Body of pancreas (tissue), 4 donors: Measurements from ENCODE around the gene MCRS1. TPM values are rescaled to one million over a fixed set of nuclear protein-coding genes. Genes with fewer than 3 reads are reported as not detected.

Source experiments
- ATAC-seq: fragments of 150-250 bp; one replicate; pipeline ENCODE4 v1.9.1; 2016
- DNase-seq, 4 donors: peaks; one replicate each; pipeline ENCODE4 v3.0.0-alpha.2; 2019
- H3K27ac ChIP-seq, 4 donors: fragments of 200-600 bp; sonication (generic); 1 replicate in 3 of 4; 2 replicates in 1 of 4; pipeline versions ENCODE4 v1.5.1 to v1.6.1; 2016 to 2019; ENCODE audit warnings: mild to moderate bottlenecking in 1 of 4, mixed read lengths in 1 of 4, moderate library complexity in 1 of 4
- H3K27me3 ChIP-seq, 2 donors: fragments of 200-600 bp; sonication (generic); one replicate each; pipeline ENCODE4 v1.6.0; 2016; ENCODE audit warnings: mild to moderate bottlenecking in 1 of 2
- H3K36me3 ChIP-seq, 2 donors: fragments of 200-600 bp; sonication (generic); replicated peaks in 1 of 2; 2 replicates each; pipeline ENCODE4 v1.5.1; 2016; ENCODE audit warnings: low read depth in 2 of 2; ENCODE audit not compliant: insufficient read depth in 1 of 2
- H3K4me1 ChIP-seq: fragments of 200-600 bp; sonication (generic); one replicate; pipeline ENCODE4 v1.6.0; 2016
- H3K4me3 ChIP-seq, 2 donors: fragments of 200-600 bp; sonication (generic); 1 replicate in 1 of 2; 2 replicates in 1 of 2; pipeline ENCODE4 v1.5.1; 2016 to 2019
- H3K9me3 ChIP-seq, 3 donors: fragments of 200-600 bp; sonication (generic); 1 replicate in 2 of 3; 2 replicates in 1 of 3; pipeline ENCODE4 v1.5.1; 2016
- POLR2A ChIP-seq, 3 donors: fragments of 450-650 bp; IDR thresholded peaks; one replicate each; pipeline ENCODE4 v1.6.1; 2016; ENCODE audit warnings: antibody characterized with exemption in 3 of 3, mild to moderate bottlenecking in 2 of 3
- WGBS, 2 donors: methylation state at CpG; one replicate each; pipeline ENCODE4 v1.1.5; 2017; 5-methylcytosine and 5-hydroxymethylcytosine counted together
- intact Hi-C: fragments of 100-400 bp; cut with DNase I; formaldehyde crosslinking; loops from one replicate; pipeline ENCODE4 v1.15.1; 2023
- total RNA-seq, 2 donors: library from RNA; depleted of rRNA; stranded (reverse); fragments of >200 nt; gene quantifications; one replicate each; pipeline ENCODE4 v1.1.0, GENCODE V29; 2016
- TF ChIP-seq, protein P1 (sequence below), 7 experiments: fragments of 450-650 bp in 4 of 7; fragments of 200-600 bp in 3 of 7; sonication (generic) in 3 of 7; IDR thresholded peaks; one replicate each; pipeline ENCODE4 v1.5.1; 2016 to 2019; ENCODE audit warnings: antibody characterized with exemption in 7 of 7

MCRS1 gene
- total RNA-seq, 2 donors from 2014 or later, result 34.2 to 49.8 TPM

DNA sequence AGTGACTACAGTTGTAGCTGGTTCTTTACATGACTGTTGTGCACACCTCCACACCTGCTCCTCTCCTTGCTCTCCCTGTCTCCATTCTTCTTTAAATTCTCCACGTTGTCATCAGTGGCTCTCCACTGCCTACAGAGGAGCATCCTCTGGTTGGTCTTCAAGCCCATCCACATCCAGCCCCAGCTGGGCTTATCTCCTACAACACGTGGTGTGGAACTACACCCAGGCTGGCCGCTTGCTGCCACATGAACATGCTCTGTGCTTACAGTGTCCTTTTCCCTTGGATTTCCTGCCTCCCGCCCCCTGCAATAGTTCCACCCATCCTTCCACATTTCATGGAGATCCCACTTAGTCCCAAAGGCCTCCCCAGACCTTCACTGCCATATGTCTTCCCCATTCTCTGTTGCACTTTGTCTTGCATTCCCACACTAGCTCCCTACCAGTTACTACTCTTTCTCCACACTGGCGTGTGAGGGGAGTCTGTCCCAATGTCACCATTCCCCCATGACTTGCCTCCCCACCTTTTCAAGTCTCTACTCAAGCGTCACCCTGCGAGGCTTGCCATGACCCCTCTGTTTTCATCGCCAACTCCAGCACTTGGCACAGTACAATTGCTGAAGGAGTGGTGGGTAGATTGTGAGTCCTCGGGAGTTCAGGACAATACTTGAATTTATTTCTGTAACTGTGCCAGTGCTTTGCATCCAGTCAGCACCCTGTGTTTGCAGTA lies 9.8 kb upstream of the MCRS1 start:
- Histone ChIP-seq H3K36me3 (no peaks in the 10 kb centered on the region), H3K4me1 (peaks cover 7% of the 10 kb centered on the region), H3K9me3 (no peaks in the 10 kb centered on the region), H3K27me3 (no peaks in the 10 kb centered on the region), H3K4me3 (no peak overlapping the region), H3K27ac (no peak overlapping the region)
- no peak for ATAC-seq
- WGBS, 2 donors, result 65 to 70% methylated on average over 9 of the region's 9 CpGs
- TF ChIP-seq, protein P1, sequence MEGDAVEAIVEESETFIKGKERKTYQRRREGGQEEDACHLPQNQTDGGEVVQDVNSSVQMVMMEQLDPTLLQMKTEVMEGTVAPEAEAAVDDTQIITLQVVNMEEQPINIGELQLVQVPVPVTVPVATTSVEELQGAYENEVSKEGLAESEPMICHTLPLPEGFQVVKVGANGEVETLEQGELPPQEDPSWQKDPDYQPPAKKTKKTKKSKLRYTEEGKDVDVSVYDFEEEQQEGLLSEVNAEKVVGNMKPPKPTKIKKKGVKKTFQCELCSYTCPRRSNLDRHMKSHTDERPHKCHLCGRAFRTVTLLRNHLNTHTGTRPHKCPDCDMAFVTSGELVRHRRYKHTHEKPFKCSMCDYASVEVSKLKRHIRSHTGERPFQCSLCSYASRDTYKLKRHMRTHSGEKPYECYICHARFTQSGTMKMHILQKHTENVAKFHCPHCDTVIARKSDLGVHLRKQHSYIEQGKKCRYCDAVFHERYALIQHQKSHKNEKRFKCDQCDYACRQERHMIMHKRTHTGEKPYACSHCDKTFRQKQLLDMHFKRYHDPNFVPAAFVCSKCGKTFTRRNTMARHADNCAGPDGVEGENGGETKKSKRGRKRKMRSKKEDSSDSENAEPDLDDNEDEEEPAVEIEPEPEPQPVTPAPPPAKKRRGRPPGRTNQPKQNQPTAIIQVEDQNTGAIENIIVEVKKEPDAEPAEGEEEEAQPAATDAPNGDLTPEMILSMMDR (IDR thresholded peaks at IDR 0.05), result no peak
- TF ChIP-seq POLR2A (IDR thresholded peaks at IDR 0.05), result no peak
- intact Hi-C loops, result loop anchor here (10.0 kb wide), 1 partner anchor 213 kb away; the partner anchor contains the start of gene SPATS2
- DNase-seq, result no peak

GRCh38 chr12:49568442-49569162 lies 660 bp upstream of the MCRS1 start:
- Histone ChIP-seq H3K36me3 (peaks cover 0 to 2% of the 10 kb centered on the region in 2 donors), H3K27me3 (no peaks in the 10 kb centered on the region), H3K4me3 (peak overlapping the region; percentile 46 to 94), H3K4me1 (peaks cover 25% of the 10 kb centered on the region), H3K9me3 (no peaks in the 10 kb centered on the region), H3K27ac (peak overlapping the region in 3 of 4 donors; percentile 70 to 86 (median 86))
- intact Hi-C loops, result no loop called here
- WGBS, 2 donors, result 2% methylated on average over 19 of the region's 19 CpGs
- DNase-seq (no peak), ATAC-seq (no peak)
- TF ChIP-seq, protein P1 (IDR thresholded peaks at IDR 0.05), result no peak
- TF ChIP-seq POLR2A (IDR thresholded peaks at IDR 0.05), result no peak

- TF ChIP-seq POLR2A (IDR thresholded peaks at IDR 0.05), result no peak
- TF ChIP-seq, protein P1 (IDR thresholded peaks at IDR 0.05), result no peak
- Histone ChIP-seq H3K27ac (peak overlapping the region in 3 of 4 donors; percentile 70 to 86 (median 86)), H3K36me3 (peaks cover 7 to 13% of the 10 kb centered on the region in 2 donors), H3K4me1 (peaks cover 25% of the 10 kb centered on the region), H3K27me3 (no peaks in the 10 kb centered on the region), H3K4me3 (peak overlapping the region; percentile 46 to 94), H3K9me3 (no peaks in the 10 kb centered on the region)
- DNase-seq (no peak), ATAC-seq (peak; percentile 7)
- WGBS, 2 donors, result 4% methylated on average over 10 to 11 of the region's 11 CpGs
- intact Hi-C loops, result no loop called here
Measured at GRCh38 chr12:49567302-49567610, 686 bp downstream of the MCRS1 start.

- WGBS, 2 donors, result 88 to 94% methylated on average over 6 to 13 of the region's 13 CpGs
Measured at GRCh38 chr12:49566361-49566760, 1.6 kb downstream of the MCRS1 start.

More at GRCh38 chr12:49566361-49566760, 1.6 kb downstream of the MCRS1 start:
- TF ChIP-seq POLR2A (IDR thresholded peaks at IDR 0.05), result no peak
- TF ChIP-seq, protein P1 (IDR thresholded peaks at IDR 0.05), result no peak
- Histone ChIP-seq H3K27ac (no peak overlapping the region), H3K4me1 (peaks cover 25% of the 10 kb centered on the region), H3K27me3 (no peaks in the 10 kb centered on the region), H3K36me3 (peaks cover 8 to 20% of the 10 kb centered on the region in 2 donors), H3K4me3 (no peak overlapping the region), H3K9me3 (no peaks in the 10 kb centered on the region)
- ATAC-seq, result no peak
- no peak for DNase-seq
- intact Hi-C loops, result no loop called here
